HT1080 (cell line): Measurements from ENCODE around the gene LRRFIP1. TPM values are rescaled to one million over a fixed set of nuclear protein-coding genes. Genes with fewer than 3 reads are reported as not detected.

Source experiments
- DNase-seq: peaks from one replicate; pipeline ENCODE4 v3.0.0-alpha.2; 2015; ENCODE audit warnings: low read depth
- total RNA-seq: library from RNA; depleted of rRNA; stranded (reverse); fragments of >200 nt; shearing (Covaris generic); gene quantifications from 2 replicates; pipeline ENCODE4 v1.2.3, GENCODE V29; 2014

Gene LRRFIP1
- total RNA-seq, 1 experiment from 2014 or later: 76.9 TPM

- DNase-seq: no peak
These were observed 10.8 kb downstream of the LRRFIP1 start for GRCh38 chr2:237638176-237638575.

GRCh38 chr2:237639052-237639835 lies 11.9 kb downstream of the LRRFIP1 start:
- DNase-seq: no peak

GRCh38 chr2:237639836-237640220 lies 12.4 kb downstream of the LRRFIP1 start:
- DNase-seq: no peak

GRCh38 chr2:237640493-237640998 lies 13.2 kb downstream of the LRRFIP1 start:
- no peak for DNase-seq

GRCh38 chr2:237642038-237642734 lies 14.8 kb downstream of the LRRFIP1 start:
- no peak for DNase-seq

- DNase-seq: no peak
These were observed 15.7 kb downstream of the LRRFIP1 start for GRCh38 chr2:237643066-237643465.

- no peak for DNase-seq
These were observed 16.4 kb downstream of the LRRFIP1 start for GRCh38 chr2:237643582-237644380.

- DNase-seq: no peak
These were observed 17.0 kb downstream of the LRRFIP1 start for GRCh38 chr2:237644381-237644703.

GRCh38 chr2:237645261-237645660 lies 17.9 kb downstream of the LRRFIP1 start:
- no peak for DNase-seq

- no peak for DNase-seq
These were observed 20.0 kb downstream of the LRRFIP1 start for GRCh38 chr2:237647176-237648015.

- no peak for DNase-seq
These were observed 20.6 kb downstream of the LRRFIP1 start for GRCh38 chr2:237648016-237648381.

GRCh38 chr2:237649541-237650454 lies 22.4 kb downstream of the LRRFIP1 start:
- no peak for DNase-seq

- no peak for DNase-seq
These were observed 23.1 kb downstream of the LRRFIP1 start for GRCh38 chr2:237650455-237650850.

- DNase-seq: no peak
These were observed 24.4 kb downstream of the LRRFIP1 start for GRCh38 chr2:237651761-237652160.

- no peak for DNase-seq
These were observed 24.8 kb downstream of the LRRFIP1 start for GRCh38 chr2:237652181-237652580.

- no peak for DNase-seq
These were observed 25.5 kb downstream of the LRRFIP1 start for GRCh38 chr2:237652854-237653253.

- DNase-seq: no peak
These were observed 26.6 kb downstream of the LRRFIP1 start for GRCh38 chr2:237653776-237654558.

GRCh38 chr2:237657063-237657462 lies 29.7 kb downstream of the LRRFIP1 start:
- DNase-seq: no peak

GRCh38 chr2:237660381-237660900 lies 33.1 kb downstream of the LRRFIP1 start:
- no peak for DNase-seq
